ENCODE measurements around the gene MPRIP. TPM values are rescaled to one million over a fixed set of nuclear protein-coding genes. Genes with fewer than 3 reads are reported as not detected.

Gene MPRIP
- total RNA-seq, 2 donors from 2014 or later, result 84.3 to 258 TPM

DNA sequence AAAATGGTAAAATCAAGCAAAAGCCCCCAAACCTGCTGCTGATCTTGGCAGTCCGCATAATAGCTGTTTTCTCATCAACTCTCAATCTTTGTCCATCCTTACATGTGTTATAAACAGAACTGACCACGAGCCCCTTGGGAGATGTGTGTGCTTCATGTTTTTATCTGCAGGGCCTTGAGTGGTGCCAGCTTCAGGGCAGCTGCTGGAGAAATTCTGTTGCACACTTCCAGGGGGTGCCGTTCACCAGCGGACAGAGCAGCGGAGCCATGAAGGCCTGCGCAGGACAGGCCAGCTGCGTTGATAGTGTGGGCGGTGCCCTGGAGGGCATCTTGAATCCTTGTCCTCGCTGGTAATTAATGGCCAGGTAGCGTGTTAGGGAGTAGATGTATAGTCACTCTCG, 20.1 kb downstream of the MPRIP start:
- no peak for DNase-seq (ENCODE audit: low spot score)

DNA sequence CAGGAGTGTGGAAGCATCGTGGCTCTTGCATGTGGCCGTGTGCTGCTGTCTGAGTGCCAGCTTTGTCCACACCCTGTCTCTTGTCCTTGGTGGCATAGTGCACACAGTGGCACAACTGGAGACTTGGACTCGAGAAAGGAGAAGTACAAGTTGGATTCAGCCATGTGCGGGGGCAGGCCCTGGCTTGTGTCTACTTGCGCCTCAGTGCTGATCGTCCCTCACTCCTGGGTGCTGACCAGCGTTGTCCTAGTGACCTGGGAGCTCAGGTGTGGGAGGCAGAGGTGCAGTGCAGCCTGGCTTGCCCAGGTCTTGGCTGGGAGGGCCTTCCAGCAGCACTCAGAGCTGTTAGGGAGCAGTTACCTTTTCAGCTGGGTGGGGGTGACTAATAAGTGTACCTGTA, 20.6 kb downstream of the MPRIP start:
- no peak for DNase-seq (ENCODE audit: low spot score)
- Histone ChIP-seq H3K4me3 (no peak overlapping the region), H3K4me1 (replicated peaks) (no peaks in the 10 kb centered on the region), H3K9me3 (no peaks in the 10 kb centered on the region), H3K36me3 (no peaks in the 10 kb centered on the region), H3K27ac (no peak overlapping the region), H3K27me3 (replicated peaks; ENCODE audit: insufficient read depth) (no peaks in the 10 kb centered on the region)
- TF ChIP-seq POLR2AphosphoS5 (IDR thresholded peaks at IDR 0.05) (no peak), POLR2A (IDR thresholded peaks at IDR 0.05) (no peak)
- TF ChIP-seq, protein P1, sequence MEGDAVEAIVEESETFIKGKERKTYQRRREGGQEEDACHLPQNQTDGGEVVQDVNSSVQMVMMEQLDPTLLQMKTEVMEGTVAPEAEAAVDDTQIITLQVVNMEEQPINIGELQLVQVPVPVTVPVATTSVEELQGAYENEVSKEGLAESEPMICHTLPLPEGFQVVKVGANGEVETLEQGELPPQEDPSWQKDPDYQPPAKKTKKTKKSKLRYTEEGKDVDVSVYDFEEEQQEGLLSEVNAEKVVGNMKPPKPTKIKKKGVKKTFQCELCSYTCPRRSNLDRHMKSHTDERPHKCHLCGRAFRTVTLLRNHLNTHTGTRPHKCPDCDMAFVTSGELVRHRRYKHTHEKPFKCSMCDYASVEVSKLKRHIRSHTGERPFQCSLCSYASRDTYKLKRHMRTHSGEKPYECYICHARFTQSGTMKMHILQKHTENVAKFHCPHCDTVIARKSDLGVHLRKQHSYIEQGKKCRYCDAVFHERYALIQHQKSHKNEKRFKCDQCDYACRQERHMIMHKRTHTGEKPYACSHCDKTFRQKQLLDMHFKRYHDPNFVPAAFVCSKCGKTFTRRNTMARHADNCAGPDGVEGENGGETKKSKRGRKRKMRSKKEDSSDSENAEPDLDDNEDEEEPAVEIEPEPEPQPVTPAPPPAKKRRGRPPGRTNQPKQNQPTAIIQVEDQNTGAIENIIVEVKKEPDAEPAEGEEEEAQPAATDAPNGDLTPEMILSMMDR (IDR thresholded peaks at IDR 0.05), result no peak
- 55% methylated on average over 5 of the region's 7 CpGs for WGBS
- intact Hi-C loops (cut with DNase I), result no loop called here

More for the DNA sequence above, 20.1 kb downstream of the MPRIP start:
- WGBS, result 86% methylated on average over 11 of the region's 11 CpGs
- Histone ChIP-seq H3K9me3 (no peaks in the 10 kb centered on the region), H3K36me3 (no peaks in the 10 kb centered on the region), H3K27me3 (replicated peaks; ENCODE audit: insufficient read depth) (no peaks in the 10 kb centered on the region), H3K4me1 (replicated peaks) (no peaks in the 10 kb centered on the region), H3K27ac (no peak overlapping the region), H3K4me3 (no peak overlapping the region)
- TF ChIP-seq POLR2A (IDR thresholded peaks at IDR 0.05) (no peak), POLR2AphosphoS5 (IDR thresholded peaks at IDR 0.05) (no peak)
- TF ChIP-seq, protein P1 (IDR thresholded peaks at IDR 0.05), result no peak
- intact Hi-C loops (cut with DNase I), result no loop called here

DNA sequence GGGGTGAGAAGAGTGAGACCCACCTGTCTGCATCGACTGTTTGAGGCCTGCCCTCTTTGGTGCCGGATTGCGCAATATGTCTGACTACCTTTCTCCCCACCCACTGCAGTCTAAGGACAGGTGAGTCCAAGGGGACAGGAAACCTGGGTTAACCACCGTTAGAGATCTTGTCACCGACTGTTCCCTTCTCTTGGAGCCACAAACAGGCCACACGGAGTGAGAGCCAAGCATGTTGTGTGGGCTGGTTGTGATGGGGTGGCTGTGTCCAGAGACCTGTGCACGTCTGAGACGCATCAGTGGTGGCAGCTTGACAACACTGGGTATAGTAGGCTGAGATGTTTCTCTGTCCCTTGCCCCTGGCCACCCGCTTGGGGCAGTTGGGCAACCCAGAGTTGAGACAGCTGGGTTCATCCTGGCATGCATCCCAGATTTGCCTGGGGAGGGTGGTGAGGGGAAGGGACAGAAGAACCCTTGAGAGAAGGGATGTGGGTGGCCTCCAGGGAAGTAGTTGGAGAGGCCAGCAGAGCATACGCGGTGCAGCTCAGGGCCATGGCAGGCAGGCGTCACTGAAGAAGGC, 21.4 kb downstream of the MPRIP start:
- WGBS, result 78% methylated on average over 12 of the region's 12 CpGs
- no peak for DNase-seq (ENCODE audit: low spot score)

DNA sequence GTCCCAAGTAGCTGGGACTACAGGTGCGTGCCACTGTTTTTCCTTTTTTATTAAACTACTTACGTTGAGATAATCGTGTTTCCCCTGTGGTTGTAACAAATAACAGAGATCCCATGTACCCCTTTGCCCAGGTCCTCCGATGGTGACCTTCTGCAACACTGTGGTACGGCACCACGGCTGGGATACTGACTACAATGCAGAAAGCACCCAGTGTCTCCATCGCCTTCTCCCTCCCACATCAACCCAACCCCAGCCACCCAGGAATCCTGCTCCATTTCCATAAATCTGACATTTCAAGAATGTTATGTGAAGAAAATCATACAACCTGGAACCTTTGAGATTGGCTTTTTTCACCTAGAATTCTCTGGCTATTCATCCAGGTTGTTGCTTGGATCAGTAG, 22.1 kb downstream of the MPRIP start:
- H3K9me3 ChIP-seq, result no peaks in the 10 kb centered on the region
- H3K27ac ChIP-seq, result no peak overlapping the region
- intact Hi-C loops (cut with DNase I), result no loop called here

More for the DNA sequence above, 21.4 kb downstream of the MPRIP start:
- Histone ChIP-seq H3K9me3 (no peaks in the 10 kb centered on the region), H3K4me1 (replicated peaks) (no peaks in the 10 kb centered on the region), H3K4me3 (no peak overlapping the region), H3K27me3 (replicated peaks; ENCODE audit: insufficient read depth) (no peaks in the 10 kb centered on the region), H3K27ac (no peak overlapping the region), H3K36me3 (no peaks in the 10 kb centered on the region)
- intact Hi-C loops (cut with DNase I), result no loop called here
- TF ChIP-seq, protein P1 (IDR thresholded peaks at IDR 0.05), result no peak
- TF ChIP-seq POLR2AphosphoS5 (IDR thresholded peaks at IDR 0.05), result no peak
- no peak for TF ChIP-seq POLR2A (IDR thresholded peaks at IDR 0.05)

DNA sequence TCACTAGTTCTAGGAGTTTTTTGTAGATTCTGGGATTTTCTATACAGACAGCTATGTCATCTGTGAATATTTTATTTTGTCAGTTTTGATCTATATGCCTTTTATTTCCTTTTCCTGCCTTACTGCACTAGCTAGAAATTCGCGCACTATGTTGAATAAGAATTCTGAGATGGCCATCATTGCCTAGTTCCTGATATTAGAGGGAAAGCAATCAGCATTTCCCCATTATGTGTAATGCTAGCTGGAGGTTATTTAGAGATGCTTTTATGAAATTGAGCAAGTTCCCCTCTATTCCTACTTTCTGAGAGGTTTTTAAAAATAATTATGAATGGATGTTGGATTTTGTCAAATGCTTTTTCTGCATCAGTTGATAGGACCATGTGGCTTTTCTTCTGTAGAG, 23.8 kb downstream of the MPRIP start:
- Histone ChIP-seq H3K9me3 (no peaks in the 10 kb centered on the region), H3K36me3 (no peaks in the 10 kb centered on the region), H3K4me1 (replicated peaks) (no peaks in the 10 kb centered on the region), H3K27ac (no peak overlapping the region), H3K27me3 (replicated peaks; ENCODE audit: insufficient read depth) (no peaks in the 10 kb centered on the region), H3K4me3 (no peak overlapping the region)
- TF ChIP-seq POLR2AphosphoS5 (IDR thresholded peaks at IDR 0.05) (no peak), POLR2A (IDR thresholded peaks at IDR 0.05) (no peak)
- TF ChIP-seq, protein P1 (IDR thresholded peaks at IDR 0.05), result no peak
- WGBS, result 90% methylated on average over 2 of the region's 2 CpGs
- DNase-seq (ENCODE audit: low spot score), result no peak
- intact Hi-C loops (cut with DNase I), result no loop called here

More for the DNA sequence above, 22.1 kb downstream of the MPRIP start:
- WGBS, result 85% methylated on average over 7 of the region's 7 CpGs
- TF ChIP-seq POLR2A (IDR thresholded peaks at IDR 0.05) (no peak), POLR2AphosphoS5 (IDR thresholded peaks at IDR 0.05) (no peak)
- TF ChIP-seq, protein P1 (IDR thresholded peaks at IDR 0.05), result no peak
- Histone ChIP-seq H3K4me3 (no peak overlapping the region), H3K4me1 (replicated peaks) (no peaks in the 10 kb centered on the region), H3K36me3 (no peaks in the 10 kb centered on the region), H3K27me3 (replicated peaks; ENCODE audit: insufficient read depth) (no peaks in the 10 kb centered on the region)
- no peak for DNase-seq (ENCODE audit: low spot score)
